GM21576 (cell line): ENCODE measurements around the gene PRDM15.

ENCODE experiments used
- ATAC-seq: cut with Tn5 transposase; IDR thresholded peaks from one replicate; pipeline ENCODE4 v1.9.1; 2021; ENCODE audit warnings: mild to moderate bottlenecking, moderate library complexity; ENCODE audit not compliant: unreplicated experiment

PRDM15 gene

GRCh38 chr21:41766883-41767605, 112.1 kb downstream of the PRDM15 start, which contains the start of gene RIPK4:
RIPK4 (minus strand) TSS chr21:41767052; CDS start chr21:41767041, 11 bp downstream.
- ATAC-seq, result no peak

DNA sequence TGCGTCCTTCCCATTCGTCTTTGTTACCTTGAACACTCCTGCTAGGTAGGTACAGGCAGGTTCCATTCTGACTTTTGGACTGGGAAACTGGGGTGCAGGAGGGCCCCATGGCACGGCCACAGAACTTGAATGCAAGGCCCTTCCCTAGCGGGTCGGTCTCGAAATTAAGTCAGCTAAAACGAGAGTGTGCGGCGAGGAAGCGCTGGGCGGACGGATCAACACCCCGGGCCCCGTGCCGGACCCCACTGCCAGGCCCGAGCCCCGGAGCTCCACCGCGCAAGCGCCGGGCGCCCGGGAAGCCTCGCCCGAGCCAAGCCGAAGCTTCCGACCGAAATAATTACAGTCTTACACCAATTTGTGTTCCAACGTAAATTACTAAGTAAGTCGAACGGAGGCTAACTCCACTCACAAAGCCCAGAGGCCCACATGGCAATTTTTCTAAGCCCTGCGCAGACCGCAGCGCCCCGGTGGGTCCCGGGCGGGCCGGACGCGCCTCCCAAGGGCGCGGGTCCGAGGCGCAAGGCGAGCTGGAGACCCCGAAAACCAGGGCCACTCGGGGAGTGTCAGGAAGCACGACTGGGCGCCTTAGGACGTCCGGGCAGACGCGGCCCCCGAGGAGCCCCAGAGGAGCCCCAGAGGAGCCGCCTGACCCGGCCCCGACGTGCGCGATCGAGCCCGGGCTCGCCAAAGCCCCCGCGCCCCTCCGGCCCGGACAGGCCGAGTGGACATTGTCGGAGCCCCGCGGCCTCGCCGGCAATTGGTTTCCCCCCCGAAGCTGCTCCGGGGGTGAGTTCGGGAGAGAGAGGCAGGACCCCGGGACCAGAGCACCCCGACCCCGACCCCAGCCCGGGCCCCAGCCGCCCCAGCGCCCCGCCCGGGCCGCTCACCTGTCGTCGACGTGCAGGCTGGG, 112.9 kb downstream of the PRDM15 start:
- ATAC-seq, result no peak

- ATAC-seq, result no peak
These were observed 113.7 kb downstream of the PRDM15 start for GRCh38 chr21:41765420-41765821.

GRCh38 chr21:41764558-41765419, 114.4 kb downstream of the PRDM15 start:
- ATAC-seq, result no peak

DNA sequence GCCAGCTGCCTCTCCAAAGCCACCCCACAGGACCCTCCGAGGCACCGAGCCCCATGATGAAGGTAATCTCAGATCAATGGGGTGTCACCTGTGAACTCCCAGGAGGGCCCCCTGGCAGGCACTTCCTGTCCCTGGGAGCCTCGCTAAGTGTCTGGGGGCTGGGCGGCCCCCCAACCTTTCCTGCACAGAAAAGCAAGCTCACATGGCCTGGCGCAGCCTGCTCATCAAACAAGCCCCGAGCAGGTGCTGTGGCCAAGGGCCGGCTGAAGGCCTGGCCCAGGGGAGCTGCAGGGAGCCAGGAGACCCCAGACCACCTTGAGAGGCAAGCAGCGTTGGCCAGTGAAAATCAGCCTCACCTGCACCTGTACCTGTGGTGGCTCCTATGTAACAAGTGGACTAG, 115.1 kb downstream of the PRDM15 start:
- no peak for ATAC-seq

DNA sequence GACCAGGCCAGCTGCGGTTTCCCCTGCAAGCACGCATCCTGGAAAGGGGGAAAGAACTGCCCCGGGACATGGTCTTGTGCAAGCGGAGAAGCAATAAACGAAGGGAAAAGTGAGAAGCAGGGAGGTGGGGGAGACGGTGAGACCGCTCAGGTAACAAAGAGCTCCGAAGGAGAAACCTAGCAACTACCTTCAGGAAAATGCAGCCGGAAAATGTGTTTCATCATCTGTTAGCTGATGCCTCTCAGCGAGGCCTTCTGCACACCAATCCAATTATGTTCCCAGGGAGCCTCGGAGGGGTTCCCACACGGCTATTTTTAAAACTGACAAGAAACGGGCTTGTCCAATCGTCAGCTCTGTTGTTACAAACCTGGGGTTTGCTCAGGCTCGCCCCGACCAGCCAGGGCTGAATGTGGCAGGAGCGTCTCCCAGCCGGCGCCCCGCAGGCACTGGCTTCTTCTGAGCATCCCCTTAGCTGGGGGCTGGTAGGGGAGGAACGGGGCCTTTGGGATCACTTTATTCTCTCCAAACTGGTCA, 115.7 kb downstream of the PRDM15 start:
- ATAC-seq, result no peak

DNA sequence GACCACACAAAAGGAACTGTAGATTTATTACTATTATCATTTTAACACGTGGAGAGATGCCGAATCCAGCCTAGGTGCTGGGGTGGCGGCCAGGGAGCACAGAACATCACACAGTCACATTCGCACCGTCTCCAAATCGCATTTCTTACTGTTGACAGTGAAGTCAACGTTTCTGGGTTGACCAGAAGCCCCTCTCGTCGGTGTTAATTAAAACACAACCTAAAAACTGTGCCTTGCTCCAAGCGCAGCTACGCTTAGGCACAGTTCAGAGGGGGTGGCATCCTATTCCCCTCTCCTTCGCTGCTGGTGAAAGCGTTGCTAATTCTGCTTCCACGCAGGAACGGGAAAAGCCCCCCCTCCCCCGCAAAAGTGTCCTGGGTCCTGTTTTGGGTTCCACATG, 116.4 kb downstream of the PRDM15 start:
- ATAC-seq, result no peak

GRCh38 chr21:41761934-41762635, 117.1 kb downstream of the PRDM15 start:
- no peak for ATAC-seq

- ATAC-seq, result no peak
These were observed 117.8 kb downstream of the PRDM15 start for GRCh38 chr21:41761211-41761933.

DNA sequence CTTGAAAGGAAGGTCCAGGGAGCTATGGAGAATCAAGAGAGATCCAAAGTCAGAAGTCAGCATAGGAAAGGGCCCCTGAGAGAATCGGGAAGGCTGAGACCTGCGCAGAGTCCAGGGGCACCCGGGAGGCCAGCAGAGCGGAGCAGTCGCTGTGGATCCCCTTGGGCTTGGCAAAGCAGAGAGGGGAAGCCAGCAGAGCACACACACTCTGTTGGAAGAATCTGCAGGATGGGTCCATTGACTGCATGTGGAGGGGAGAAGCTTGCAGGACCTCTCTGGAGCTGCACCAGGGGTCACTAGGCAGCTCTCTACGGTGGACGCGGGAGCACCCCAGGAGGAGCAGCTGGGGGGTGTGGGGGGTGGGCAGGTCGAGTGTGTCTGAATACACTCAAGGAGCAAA, 118.7 kb downstream of the PRDM15 start:
- no peak for ATAC-seq

- ATAC-seq, result no peak
These were observed 119.2 kb downstream of the PRDM15 start for GRCh38 chr21:41759926-41760325.

DNA sequence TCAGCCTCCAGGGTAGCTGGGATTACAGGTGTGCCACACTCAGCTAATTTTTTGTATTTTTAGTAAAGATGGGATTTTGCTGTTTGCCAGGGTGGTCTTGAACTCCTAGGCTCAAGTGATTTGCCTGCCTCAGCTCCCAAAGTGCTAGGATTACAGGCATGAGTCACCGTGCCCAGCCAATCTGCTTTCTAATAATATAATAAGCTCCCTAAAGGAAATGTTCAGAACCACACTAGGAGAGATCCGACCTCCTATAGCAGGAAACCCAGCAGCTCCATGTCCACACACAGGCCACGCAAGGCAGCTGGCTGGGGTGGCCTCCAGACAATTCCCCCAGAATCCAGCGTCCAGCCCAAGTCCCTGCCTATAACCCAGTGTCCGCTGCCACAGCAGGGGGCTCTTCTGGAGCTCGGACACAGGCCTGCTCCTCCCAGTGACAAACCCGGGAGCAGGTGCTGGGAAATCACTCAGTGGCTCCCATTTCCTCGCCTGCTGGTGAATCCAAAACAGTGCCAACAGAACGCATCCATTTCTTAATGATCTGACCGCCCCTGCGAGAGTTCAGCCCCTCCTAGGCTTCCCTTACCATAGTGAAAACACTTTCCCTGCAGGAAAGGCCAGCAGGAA, 119.8 kb downstream of the PRDM15 start:
- ATAC-seq, result no peak

GRCh38 chr21:41758550-41758949, 120.6 kb downstream of the PRDM15 start:
- ATAC-seq, result no peak

DNA sequence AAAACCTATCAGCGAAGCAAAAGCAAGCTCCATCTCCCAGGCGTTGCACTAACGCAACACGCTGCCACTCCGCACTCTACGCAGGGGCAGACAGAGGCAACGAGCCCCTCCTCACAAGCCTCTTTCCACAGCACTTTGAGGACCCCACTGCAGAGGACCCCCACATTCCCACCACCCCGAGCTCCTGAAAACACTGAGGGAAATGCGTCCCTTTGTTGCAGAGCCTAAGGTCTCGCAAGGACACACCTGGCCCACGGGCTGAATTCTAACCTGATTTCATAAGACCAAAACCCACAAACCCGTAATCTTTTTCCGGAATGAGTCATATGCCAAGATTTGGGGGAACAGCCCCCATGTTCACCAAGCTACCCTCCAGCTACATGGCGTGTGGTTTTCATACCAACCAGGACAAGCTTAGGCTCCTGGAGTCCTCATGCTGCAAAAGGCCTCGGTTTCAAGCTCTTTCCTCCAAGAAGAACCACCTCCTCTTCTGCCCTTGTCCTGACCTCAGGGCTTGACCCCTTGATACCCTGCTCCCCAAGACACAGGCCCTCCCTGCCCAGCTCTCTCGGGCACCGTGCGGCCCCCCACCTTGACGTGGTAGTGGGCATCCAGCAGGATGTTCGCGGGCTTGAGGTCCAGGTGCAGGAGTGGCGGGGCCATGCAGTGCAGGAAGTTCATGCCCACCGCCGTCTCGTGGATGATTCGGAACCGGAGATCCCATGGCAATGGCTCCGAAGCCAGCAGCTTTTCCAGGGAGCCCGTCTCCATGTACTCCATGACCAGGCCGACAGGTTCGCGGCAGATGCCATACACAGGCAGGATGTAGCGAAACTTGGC, 123.0 kb downstream of the PRDM15 start:
- no peak for ATAC-seq

- ATAC-seq, result no peak
These were observed 123.7 kb downstream of the PRDM15 start for GRCh38 chr21:41755258-41755933.

GRCh38 chr21:41754479-41754891, 124.7 kb downstream of the PRDM15 start:
- ATAC-seq, result no peak

DNA sequence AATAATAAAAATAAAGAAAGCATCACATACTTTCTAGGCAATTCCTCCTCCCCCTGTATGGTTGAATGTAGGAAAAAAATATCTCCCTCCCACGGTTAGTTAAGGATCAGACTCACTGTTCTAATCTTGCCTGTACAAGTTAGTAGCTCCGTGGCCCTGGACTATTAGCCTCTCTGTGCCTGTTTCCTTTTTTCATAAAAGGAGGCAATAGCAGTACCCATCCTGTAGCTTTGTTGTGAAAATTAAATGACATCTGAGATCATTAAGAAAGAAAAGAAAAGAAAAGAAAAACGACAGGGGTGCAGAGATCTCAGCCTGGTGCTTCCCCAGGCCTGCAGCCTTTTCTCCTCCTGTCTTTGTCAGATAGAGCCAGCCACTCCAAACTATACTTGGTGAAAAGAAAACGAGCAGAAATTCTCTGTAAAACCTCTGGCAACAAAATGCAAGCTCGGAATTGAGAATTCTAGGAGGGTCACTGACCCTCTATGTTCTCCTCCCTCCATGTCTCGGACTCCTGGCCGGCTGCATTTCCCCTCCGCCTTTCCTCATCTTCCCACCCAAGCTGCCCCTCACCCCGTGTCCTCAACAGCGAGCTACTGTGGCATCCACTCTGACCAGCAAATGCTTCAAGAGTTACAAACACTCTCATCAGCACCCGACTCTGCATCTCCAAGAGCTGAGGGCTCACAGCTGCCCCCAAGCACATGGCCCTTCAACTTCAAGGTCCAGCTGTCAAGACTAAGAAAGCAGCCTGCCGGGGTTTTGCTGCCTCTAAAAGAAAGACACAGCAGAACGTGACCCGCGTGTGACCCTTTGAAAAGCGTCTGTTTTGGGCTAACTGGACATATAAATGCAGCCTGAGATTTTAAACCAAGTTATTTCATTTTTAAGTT, 125.9 kb downstream of the PRDM15 start:
- ATAC-seq, result no peak
